ENCODE results near the gene RASEF.

RASEF gene

DNA sequence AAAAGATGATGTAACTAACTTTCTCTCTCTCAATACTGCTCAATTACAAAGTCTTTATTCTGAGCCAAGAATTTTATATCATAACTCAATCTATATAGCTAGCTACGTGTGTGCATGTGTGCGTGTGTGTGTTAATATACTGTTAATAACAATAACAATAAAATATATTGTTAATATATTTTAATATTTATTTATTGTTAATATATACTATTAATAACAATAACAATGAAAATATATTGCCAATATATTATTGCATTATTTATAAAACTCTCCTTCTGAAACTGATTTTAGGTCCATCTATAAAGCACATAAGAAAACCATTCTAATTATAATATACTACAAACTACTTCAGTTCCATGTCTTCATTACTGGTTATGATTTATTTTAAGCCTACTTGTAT lies 60.6 kb downstream of the RASEF start:
- no peak for TF ChIP-seq JUND (IDR thresholded peaks at IDR 0.05; ENCODE audit: low read depth)
- in situ Hi-C loops (cut with HindIII; ENCODE audit: low pct_unique_long_range_greater_than_20kb, low sequenced_read_pairs), result no loop called here
- no peak for DNase-seq (ENCODE audit: low read depth in 1 of 2, low spot score in 1 of 2)

DNA sequence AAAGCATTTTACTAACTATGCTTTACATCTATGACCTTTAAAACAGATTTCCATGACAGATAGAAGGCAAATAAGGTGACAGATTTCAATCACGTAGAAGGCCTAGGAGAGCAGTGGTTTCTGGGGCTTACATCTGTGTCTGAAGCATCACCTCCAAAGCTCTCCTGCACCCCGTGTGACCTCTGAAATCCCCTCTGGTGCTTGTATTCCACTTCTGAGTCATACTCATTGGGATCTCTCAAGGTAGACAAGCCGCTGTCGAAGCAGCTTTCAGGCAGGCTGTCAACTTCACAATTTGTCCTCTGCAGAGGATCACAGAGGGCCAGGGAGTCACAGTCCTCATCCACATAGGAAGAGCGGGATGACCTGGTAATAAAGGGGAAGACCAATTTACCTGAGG lies 62.2 kb downstream of the RASEF start:
- no peak for TF ChIP-seq JUND (IDR thresholded peaks at IDR 0.05; ENCODE audit: low read depth)
- DNase-seq (ENCODE audit: low read depth in 1 of 2, low spot score in 1 of 2), result no peak

DNA sequence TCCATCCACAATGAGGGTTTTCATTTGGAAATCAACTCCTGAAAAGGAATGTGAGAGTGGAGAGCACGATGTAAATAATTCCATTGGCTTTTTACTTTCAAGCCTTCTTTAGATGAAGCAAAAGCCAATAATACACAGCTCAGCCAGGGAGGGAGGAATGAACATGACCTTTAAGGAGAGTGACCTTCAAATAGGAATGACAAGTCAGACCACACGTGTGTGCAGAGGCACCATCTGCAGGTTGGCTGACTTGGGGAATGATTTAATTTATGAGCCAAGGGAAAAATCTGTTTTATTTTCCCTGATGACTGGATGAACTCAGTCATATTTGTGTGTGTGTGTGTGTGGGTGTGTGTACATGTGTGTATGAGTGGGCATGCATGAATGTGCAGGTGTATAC lies 64.5 kb downstream of the RASEF start:
- TF ChIP-seq JUND (IDR thresholded peaks at IDR 0.05; ENCODE audit: low read depth), result no peak
- in situ Hi-C loops (cut with HindIII; ENCODE audit: low pct_unique_long_range_greater_than_20kb, low sequenced_read_pairs), result no loop called here
- no peak for DNase-seq (ENCODE audit: low read depth in 1 of 2, low spot score in 1 of 2)

More for the DNA sequence above, 62.2 kb downstream of the RASEF start:
- in situ Hi-C loops (cut with HindIII; ENCODE audit: low pct_unique_long_range_greater_than_20kb, low sequenced_read_pairs), result no loop called here

DNA sequence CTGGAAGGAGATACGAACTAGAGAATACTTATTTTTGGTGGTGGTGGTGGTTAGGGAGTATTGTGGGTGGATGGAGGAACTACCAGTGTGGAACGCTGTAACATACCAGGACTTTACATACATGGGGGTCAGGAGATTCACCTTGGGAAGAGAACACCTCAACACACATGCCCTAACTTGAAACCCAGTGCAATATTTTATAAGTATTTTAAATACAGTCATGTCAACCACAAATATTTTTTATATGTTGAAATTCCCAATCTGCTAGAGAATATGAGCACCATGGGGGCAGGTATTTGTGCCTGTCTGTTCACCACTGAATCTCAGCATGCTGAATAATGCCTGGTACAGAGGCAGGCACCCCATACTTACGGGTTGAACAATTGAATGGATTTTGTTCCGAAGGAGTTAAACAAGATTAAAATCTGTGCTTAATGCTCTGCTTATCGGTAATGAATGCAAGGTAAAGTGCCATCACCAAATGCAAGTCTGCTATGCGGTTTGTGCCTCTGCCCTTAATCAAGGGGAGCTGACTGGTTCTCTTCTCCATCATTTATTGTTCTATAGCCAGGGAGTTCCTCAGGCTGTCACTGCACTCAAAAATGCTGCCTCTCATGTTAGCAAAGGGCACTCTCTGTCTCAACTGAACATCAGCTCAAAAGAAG lies 65.3 kb downstream of the RASEF start:
- in situ Hi-C loops (cut with HindIII; ENCODE audit: low pct_unique_long_range_greater_than_20kb, low sequenced_read_pairs), result no loop called here
- DNase-seq (ENCODE audit: low read depth in 1 of 2, low spot score in 1 of 2), result no peak
- TF ChIP-seq JUND (IDR thresholded peaks at IDR 0.05; ENCODE audit: low read depth), result no peak

DNA sequence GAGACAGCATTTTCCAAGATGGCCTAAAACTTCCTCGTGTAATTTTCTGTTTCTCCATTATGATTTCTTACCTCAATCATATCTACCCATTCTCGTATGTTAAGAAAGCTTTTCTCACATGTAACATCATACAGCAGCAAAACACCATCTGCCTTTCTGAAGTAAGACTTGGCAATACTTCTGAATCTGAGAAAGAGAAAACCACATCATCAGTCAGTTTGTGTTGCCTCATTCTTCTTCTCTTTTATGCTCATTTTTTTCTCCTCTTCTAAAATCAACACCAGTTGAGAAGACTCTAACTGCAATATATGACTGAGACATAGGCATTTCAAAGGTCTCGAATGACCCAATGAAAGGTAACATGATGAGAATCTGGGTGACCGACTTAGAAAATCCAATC lies 66.0 kb downstream of the RASEF start:
- TF ChIP-seq JUND (IDR thresholded peaks at IDR 0.05; ENCODE audit: low read depth), result no peak
- no peak for DNase-seq (ENCODE audit: low read depth in 1 of 2, low spot score in 1 of 2)
- in situ Hi-C loops (cut with HindIII; ENCODE audit: low pct_unique_long_range_greater_than_20kb, low sequenced_read_pairs), result no loop called here

DNA sequence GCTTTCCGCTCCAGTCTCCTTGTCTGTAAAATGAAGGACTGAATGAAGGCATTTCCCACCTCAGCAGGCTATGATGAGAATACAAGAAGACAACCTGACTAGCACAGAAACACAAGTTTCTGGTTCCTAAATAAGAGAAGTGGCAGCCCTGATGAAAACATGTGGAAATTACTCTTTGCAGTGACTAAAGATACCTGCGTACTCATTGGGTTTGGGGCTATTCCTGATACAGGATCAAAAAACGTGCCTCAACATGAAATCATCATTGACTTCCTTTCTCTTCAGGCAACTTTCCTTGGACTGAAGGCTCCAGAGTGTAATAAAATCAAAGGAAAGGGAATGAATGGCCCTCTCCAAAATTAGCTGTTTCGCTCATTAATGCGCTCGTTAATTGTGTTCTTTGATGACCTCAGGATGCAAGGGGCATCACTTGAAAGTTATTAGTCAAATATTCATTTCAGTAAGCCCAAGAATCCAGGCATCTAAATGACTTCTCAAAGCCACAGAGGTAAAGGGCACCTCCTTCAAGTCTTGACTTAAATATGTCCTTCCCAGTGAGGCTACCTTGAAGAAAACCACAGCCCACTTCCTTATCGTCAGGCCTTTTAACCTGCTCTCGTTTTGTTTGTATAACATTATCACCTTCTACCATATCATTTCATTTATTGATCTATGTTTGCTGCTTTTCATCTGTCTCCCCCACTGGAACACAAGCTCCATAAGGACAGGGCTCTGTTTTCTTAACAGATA lies 68.9 kb downstream of the RASEF start:
- in situ Hi-C loops (cut with HindIII; ENCODE audit: low pct_unique_long_range_greater_than_20kb, low sequenced_read_pairs), result no loop called here
- no peak for TF ChIP-seq JUND (IDR thresholded peaks at IDR 0.05; ENCODE audit: low read depth)
- no peak for DNase-seq (ENCODE audit: low read depth in 1 of 2, low spot score in 1 of 2)

DNA sequence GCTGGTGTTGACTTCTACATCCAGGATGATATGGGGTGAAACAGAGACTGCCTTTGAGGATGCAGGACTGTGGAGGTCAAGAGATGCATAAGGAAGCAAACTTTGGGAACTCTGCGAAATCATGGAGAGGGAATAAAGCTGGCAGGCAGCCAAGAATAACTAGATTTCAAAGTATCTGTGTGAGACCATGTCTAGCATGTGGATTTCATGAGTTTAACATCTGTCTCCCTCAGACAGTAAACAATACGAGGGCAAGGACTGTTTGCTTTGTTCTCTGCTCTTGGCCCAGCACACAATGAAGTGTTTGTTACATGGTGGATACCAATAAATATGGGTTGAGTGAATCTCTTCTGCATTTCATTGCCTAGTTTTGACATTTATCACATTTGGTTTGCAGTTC lies 71.3 kb downstream of the RASEF start:
- TF ChIP-seq JUND (IDR thresholded peaks at IDR 0.05; ENCODE audit: low read depth), result no peak
- DNase-seq (ENCODE audit: low read depth in 1 of 2, low spot score in 1 of 2), result no peak
- in situ Hi-C loops (cut with HindIII; ENCODE audit: low pct_unique_long_range_greater_than_20kb, low sequenced_read_pairs), result no loop called here

DNA sequence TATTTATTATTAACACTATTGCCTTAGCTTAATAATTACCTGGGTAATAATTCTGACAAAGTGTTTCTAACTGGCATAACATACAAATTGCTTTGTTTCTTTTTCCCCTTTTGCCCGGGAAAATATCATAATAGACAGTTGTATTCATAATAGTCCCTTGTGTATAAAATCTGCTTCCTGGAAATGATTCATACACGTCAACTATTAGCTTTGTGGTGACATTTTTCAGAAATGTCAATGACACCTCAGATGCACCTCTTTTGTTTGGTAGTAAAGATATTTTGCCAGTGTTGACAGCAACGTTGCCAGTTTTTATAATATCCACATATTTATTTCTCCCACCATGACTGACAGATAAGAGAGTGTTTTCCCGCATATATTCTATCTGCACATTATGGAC lies 73.0 kb downstream of the RASEF start:
- no peak for TF ChIP-seq JUND (IDR thresholded peaks at IDR 0.05; ENCODE audit: low read depth)
- no peak for DNase-seq (ENCODE audit: low read depth in 1 of 2, low spot score in 1 of 2)
- in situ Hi-C loops (cut with HindIII; ENCODE audit: low pct_unique_long_range_greater_than_20kb, low sequenced_read_pairs), result no loop called here

DNA sequence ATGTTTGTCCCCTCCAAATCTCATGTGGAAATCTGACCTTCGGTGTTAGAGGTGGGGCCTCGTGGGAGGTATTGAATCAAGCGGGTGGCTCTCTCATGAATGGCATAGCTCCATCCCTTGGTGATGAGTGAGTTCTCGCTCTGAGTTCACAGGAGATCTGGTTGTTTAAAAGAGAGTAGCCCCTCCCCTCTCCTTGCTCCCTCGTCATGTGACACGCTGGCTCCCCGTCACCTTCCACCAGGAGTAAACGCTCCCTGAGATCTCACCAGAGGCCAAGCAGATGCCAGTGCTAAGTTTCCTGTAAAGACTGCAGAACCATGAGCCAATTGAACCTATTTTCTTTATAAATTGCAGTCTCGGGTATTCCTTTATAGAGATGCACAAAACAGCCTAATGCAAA lies 74.5 kb downstream of the RASEF start:
- TF ChIP-seq JUND (IDR thresholded peaks at IDR 0.05; ENCODE audit: low read depth), result no peak
- in situ Hi-C loops (cut with HindIII; ENCODE audit: low pct_unique_long_range_greater_than_20kb, low sequenced_read_pairs), result no loop called here
- no peak for DNase-seq (ENCODE audit: low read depth in 1 of 2, low spot score in 1 of 2)

DNA sequence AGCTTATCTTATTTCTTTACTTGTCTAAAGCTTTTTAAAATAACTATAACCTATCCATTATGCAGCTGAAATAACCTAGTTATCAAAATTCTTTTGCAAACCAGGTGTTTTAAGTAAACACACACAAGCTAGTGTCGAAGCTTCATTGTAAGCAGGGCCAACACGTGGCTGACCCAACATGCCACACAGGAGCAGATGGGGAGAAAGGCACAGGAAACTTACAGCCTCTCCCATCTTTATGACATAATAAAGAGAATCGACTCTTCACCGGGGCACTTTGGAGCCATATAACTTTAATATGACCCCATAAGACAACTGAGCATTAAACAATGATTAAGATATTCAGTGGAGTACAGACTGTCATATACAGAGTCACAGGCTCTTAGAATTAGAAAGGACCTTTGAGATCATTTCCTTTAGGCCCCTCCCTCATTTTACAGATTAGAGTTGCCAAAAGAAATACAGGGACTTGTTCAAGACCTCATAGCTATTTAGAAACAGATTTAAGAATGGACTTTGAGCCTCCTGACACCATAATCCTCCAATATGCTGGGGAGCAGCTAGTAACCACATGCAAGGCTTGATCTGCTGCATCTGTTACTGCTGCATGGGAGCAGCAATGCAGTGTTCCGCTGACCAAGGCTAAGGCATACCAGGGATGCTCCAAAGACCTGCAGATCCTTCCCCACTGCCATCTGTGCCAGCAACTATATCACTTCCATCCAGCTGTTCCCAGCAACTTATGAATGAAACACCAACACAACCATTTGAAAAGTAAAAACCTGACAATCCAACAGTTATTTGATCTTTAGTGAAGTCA lies 75.4 kb downstream of the RASEF start:
- no peak for DNase-seq (ENCODE audit: low read depth in 1 of 2, low spot score in 1 of 2)
- no peak for TF ChIP-seq JUND (IDR thresholded peaks at IDR 0.05; ENCODE audit: low read depth)
- in situ Hi-C loops (cut with HindIII; ENCODE audit: low pct_unique_long_range_greater_than_20kb, low sequenced_read_pairs), result no loop called here

DNA sequence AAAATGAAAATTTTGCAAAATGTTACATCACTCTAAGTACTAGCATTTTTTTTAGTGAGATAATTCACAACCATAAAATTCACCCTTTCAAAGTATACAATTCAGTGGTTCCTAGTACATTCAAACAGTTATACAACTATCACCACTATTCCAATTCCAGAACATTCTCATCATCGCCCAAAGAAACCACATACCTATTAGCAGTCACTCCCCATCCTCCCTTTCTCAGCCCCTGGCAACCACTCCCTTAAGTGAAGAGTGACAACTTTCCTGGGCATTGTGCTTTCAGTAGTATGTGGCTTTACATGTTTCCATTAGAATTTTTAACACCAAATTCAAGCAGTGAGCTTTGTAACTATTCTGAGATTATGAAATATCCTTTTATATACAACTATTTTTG lies 81.4 kb downstream of the RASEF start:
- no peak for DNase-seq (ENCODE audit: low read depth in 1 of 2, low spot score in 1 of 2)
- TF ChIP-seq JUND (IDR thresholded peaks at IDR 0.05; ENCODE audit: low read depth), result no peak
- in situ Hi-C loops (cut with HindIII; ENCODE audit: low pct_unique_long_range_greater_than_20kb, low sequenced_read_pairs), result no loop called here

DNA sequence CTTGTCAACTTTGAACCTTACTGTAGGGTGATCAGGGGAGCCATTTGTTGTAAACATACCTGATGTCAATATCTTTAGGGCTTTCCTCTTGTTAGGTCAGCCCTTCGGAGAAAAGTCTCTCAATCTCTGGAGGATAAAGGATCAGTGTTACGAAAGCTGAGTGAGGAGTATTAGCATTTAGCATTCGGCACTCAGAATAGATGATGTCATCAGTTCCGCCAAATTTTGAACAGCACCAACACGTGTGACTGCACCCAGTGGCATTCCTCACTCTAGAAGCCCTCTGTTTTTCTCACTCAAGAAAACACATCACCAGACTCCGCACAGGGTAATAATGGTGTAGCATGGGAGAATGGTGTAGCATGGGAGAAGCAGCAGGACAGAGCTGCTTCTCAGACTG lies 87.8 kb downstream of the RASEF start:
- no peak for TF ChIP-seq JUND (IDR thresholded peaks at IDR 0.05; ENCODE audit: low read depth)

DNA sequence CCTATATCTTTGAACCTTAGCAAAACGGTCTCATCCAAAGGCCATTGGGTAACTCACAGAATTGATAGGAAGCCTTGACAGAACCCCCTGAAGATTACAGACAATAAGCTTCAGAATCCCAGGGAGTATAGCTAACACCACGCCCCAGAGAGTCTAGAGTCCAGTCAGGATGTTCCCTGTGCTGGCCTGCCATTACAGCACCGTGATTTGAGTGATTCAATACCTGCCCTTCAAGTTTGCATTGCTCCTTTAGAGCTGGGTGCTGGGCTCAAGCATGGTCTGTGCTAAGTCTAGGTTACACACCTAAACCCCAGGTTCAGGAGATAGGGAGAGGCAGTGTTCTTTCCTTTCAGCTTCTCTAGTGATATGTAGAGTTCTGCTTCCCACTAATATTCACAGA lies 90.5 kb downstream of the RASEF start:
- TF ChIP-seq JUND (IDR thresholded peaks at IDR 0.05; ENCODE audit: low read depth), result no peak
- in situ Hi-C loops (cut with HindIII; ENCODE audit: low pct_unique_long_range_greater_than_20kb, low sequenced_read_pairs), result no loop called here
- no peak for DNase-seq (ENCODE audit: low read depth in 1 of 2, low spot score in 1 of 2)

More for the DNA sequence above, 87.8 kb downstream of the RASEF start:
- DNase-seq (ENCODE audit: low read depth in 1 of 2, low spot score in 1 of 2), result no peak
- in situ Hi-C loops (cut with HindIII; ENCODE audit: low pct_unique_long_range_greater_than_20kb, low sequenced_read_pairs), result no loop called here
